ENCODE measurements around the gene XRRA1.

The XRRA1 gene

DNA sequence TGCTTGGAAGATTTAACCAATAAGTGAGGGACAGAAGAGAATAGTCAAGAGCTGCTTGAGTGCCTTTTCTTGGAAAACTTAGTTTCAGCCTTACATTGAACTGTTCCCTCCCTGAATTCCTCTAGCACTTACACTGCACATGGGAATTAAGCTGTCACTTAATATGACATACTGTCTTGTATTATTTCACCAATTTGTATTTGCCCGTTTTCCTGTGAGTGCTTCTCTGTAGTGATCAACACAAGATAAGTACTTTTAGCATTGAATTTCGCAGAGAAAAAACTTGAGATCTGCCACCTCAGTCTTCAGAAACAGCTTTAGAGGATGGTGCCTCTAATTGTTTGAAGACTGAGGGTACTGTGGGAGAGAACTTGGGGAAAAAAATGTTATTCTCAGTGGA, 3.9 kb upstream of the XRRA1 start:
- no peak for DNase-seq (ENCODE audit: insufficient read length, low spot score)
- no peak for FAIRE-seq

- DNase-seq (ENCODE audit: insufficient read length, low spot score): no peak
- no peak for FAIRE-seq
Measured at GRCh38 chr11:74951226-74951625, 2.3 kb upstream of the XRRA1 start.

- FAIRE-seq (no peak), DNase-seq (ENCODE audit: insufficient read length, low spot score) (no peak)
Measured at GRCh38 chr11:74950374-74950969, 1.6 kb upstream of the XRRA1 start.

DNA sequence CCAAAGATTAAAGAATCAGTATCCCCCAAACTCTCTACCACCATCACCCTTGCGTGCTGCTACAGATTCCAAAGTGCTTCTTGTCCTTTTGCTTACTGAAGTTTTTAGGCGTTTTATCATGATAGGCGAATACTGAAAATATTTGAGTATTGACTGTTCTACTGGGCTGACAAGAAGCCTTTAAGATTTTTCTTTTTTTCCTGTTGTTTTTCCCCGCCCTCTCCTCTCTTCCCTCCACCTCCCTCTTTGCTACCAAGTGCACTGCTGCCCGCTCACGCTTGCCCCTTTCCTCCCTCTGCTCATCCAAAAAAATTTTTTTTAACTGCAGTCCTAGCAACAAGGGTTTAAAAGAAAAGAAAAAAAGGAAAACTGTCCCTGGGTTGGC, 854 bp upstream of the XRRA1 start:
- no peak for DNase-seq (ENCODE audit: insufficient read length, low spot score)
- FAIRE-seq: no peak

DNA sequence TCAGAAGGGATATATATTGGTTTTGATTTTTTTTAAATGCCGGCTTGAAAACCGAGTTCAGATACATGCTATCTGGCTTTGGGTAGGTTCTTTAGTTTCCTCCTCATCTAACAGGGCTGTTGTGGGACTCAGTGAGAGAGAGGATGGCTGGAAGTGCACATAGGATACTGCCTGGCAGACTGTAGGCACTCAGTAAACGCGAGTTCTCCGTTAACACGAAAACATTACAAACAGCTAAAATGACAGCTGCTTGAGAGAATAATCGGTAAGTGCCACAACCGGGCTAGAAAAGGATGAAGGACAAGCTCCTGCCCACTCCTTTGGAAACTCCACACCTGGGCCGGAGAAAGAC, 369 bp downstream of the XRRA1 start:
- no peak for DNase-seq (ENCODE audit: insufficient read length, low spot score)
- FAIRE-seq: no peak

GRCh38 chr11:74942073-74942759, 6.7 kb downstream of the XRRA1 start:
- FAIRE-seq (peak; percentile 9), DNase-seq (ENCODE audit: insufficient read length, low spot score) (no peak)

DNA sequence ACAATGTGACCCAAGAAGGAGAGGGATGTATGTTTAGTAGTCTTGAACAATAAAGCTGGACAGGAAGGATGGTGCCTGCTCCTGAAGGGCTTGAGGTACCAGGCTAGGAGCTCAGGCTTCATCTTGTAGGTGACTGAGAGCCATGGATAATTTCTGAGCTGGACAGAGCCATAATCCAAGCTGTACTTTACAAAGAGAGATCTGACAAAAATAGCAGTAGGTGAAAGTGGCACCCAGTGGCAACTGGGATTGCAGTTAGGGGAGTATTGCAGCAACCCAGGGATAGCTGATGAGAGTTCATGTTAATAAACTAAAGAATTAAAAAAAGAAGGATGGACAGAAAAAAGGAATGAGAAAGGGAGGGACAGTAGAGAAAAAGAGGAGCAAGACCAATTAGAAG, 7.4 kb downstream of the XRRA1 start:
- DNase-seq (ENCODE audit: insufficient read length, low spot score): no peak
- no peak for FAIRE-seq

GRCh38 chr11:74937696-74938475, 11.0 kb downstream of the XRRA1 start:
- no peak for DNase-seq (ENCODE audit: insufficient read length, low spot score)
- no peak for FAIRE-seq

DNA sequence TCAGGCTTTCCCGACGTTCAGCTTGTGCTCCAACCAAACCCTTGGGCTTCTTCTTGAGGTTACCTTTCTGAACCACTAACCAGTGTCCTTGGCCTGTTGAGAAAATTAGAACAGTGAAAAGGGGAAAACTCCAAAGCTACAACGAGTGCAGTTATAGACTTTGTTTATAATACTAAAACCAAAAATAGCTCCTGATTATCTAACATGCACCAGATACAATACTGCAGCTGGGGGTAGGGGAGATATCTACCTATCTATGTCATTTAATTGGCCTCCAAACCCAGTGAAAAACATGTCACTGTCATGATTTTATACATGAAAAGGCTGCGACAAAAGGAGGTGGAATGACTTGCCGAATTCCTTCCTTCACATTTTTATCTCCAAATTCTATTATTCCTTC, 11.9 kb downstream of the XRRA1 start:
- no peak for DNase-seq (ENCODE audit: insufficient read length, low spot score)
- no peak for FAIRE-seq

DNA sequence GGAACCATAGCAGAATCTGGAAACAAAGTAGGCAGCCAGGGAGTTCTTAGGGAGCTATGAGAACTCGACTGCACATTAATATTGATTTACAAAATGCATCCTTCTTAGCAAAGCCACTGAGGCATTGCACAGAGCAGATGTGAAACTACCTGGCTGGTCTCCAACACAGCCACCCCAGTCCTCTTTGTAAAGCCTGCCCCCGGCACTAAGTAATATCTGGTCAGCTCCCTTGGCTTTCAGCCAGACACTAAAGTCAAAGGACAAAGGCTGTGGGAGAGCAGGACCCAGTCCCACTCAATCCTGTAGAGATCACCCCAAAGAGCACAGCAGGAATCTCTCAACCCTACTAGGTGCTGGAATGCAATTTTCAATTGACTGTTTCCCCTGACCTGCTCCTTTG, 12.8 kb downstream of the XRRA1 start:
- no peak for FAIRE-seq
- DNase-seq (ENCODE audit: insufficient read length, low spot score): no peak

DNA sequence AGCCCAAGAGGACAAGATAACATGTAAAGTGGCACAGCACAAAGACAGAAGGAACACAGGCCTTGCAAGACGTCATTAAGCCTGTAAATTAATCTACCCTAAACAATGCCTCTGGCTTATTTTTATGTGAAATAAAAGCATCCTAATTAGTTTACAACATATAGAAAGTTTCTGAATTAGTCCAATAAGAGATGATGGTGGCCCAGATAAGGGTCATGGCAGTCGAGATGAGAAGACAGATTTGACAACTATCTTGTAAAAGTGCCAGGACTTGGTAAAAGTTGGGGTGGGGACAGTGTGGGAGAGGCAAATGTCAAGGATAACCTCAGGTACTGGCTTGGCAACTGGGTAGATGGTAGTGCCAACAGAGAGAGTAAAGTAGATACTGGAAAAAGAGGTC, 13.6 kb downstream of the XRRA1 start:
- FAIRE-seq (no peak), DNase-seq (ENCODE audit: insufficient read length, low spot score) (no peak)

GRCh38 chr11:74933765-74934164, 15.1 kb downstream of the XRRA1 start:
- DNase-seq (ENCODE audit: insufficient read length, low spot score) (no peak), FAIRE-seq (no peak)

DNA sequence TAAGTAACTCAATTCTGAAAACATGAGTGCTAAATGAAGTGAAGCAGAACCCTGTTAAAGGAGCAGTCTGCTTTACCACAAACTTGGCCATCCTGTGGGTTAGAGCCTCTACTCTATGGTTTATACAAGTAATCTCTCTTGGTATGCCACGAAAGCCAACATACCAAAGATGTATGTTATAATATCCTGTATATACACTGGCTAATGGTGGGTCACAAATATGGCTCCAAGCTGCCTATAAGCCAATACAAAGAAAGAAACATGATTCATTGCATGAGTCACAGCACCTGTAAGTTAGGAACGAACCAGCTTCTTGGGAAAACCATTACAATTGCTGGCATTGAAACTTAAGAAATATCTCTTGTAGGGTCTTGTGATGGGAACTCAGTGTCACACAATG, 16.1 kb downstream of the XRRA1 start:
- DNase-seq (ENCODE audit: insufficient read length, low spot score): no peak
- FAIRE-seq: no peak

- FAIRE-seq: no peak
- DNase-seq (ENCODE audit: insufficient read length, low spot score): no peak
Measured at GRCh38 chr11:74932169-74932568, 16.7 kb downstream of the XRRA1 start.

DNA sequence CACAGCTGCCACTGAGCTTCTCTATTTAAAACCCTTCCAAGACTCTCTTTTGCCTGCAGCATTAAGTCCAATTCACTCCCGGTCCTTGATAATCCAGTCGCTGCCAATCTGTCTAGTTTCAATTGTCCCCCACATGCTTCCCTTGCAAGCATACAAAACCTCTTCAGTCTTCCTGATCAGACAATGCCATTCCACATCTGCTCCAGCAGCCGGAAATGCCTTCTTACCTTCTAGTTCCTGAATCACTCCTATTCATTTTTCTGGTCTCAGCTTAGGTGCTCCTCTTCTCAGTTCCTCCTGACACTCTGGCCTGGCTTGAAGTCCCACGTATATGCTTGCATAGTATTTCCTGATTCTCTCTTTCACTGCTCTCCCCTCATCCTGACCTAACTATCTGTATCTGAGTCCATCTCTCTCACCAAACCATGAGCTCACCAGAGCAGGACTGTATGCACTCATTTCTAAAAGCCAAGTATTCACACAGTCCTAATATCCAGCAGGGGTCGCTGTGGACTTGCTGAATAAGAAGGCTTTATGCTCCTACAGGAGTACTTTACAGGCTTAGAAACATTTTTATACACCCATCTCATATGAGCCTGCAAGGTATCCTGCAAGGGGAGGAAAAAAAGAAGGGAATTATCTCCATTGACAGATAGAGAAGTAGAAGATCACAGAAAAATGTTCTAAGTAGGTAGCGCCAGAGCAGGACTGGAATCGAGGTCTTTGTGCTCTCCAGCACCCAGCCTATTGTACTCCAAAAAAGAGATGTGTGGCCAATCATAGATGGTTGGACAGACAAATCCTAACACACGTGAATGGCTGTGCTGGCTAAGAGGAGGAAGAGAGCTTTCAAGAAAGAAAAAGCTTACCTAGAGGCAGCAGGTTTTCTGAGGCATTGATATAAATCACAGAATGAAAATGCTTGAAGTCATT, 19.2 kb downstream of the XRRA1 start:
- DNase-seq (ENCODE audit: insufficient read length, low spot score) (peak; percentile 65), FAIRE-seq (no peak)

DNA sequence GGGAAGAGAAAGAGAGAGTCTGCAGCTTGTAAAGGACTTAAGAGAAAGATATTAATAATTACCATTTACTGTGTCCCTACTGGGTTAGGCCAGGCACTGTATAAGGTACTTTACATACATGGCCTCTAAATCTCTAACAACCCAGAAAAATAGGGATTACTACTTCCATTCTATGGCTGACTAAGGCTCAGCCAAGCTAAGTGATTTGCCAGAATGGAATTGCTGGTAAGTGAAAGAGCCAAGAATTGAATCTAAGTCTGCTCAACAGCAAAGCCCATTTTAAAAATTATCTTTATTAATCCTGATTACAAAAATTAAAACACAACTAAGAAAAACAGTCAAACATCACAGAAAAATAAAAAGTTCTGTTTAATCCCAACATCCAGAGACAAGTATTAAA, 21.4 kb downstream of the XRRA1 start:
- no peak for DNase-seq (ENCODE audit: insufficient read length, low spot score)
- FAIRE-seq: no peak

DNA sequence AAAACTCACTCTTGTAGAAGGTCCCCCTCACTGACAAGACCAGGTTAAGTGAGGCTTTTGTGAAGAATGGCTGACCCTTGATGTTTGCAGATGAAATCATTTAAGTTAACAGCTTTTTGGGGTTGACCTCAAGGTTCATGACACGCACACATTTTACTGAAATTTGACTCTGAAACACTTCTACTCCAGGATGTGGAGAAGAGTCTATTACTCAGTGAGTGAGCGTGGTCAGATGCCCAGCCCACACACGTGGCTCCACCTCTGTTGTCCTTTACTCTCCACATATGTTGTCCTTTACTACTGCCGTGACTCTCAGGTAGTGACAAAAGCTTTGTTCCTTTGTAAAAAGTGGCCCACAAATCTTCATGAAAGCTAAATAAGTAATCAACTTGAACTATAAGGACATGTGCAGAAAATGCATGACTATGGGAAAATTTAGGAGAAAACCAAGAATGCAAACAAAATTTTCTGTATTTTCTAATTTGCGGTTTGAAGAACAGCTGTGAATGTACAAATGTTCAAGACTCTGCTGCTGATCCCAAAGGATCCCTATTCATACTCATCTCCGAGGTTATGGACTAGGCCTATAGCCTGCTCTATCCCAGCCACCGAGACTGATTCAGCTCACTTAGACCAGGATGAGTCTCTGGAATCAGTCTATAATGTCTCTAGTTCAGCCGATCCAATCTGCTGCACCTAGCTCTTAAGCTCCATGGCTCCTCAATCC, 22.4 kb downstream of the XRRA1 start:
- FAIRE-seq: no peak
- no peak for DNase-seq (ENCODE audit: insufficient read length, low spot score)

- FAIRE-seq (no peak), DNase-seq (ENCODE audit: insufficient read length, low spot score) (no peak)
Measured at GRCh38 chr11:74925281-74925680, 23.6 kb downstream of the XRRA1 start.

DNA sequence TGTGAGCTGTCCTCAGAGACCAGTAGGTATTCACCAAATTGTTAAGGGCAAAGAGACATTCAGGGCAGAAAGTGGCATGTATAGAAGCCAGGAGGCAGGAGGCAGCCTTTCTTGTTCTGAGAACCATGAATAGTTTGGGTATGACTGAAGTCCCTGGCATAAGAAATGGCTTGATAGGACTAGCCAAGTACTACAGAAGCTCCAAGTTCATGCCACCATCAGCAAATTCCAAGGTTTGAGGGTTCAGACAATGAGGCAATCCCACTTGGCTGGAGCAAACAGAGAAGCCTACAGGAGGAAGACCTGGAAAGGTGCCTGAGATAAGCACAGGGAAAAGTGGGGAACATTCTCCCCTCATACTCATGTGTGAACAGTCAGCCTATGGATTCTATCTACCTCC, 25.8 kb downstream of the XRRA1 start:
- FAIRE-seq (no peak), DNase-seq (ENCODE audit: insufficient read length, low spot score) (no peak)

GRCh38 chr11:74909812-74910211, 39.1 kb downstream of the XRRA1 start:
- no peak for FAIRE-seq

More at GRCh38 chr11:74909812-74910211, 39.1 kb downstream of the XRRA1 start:
- no peak for DNase-seq (ENCODE audit: insufficient read length, low spot score)

Measured in HTR-8/SVneo (cell line).